ENCODE measurements around the gene AOC1. TPM values are rescaled to one million over a fixed set of nuclear protein-coding genes. Genes with fewer than 3 reads are reported as not detected.

The AOC1 gene
- total RNA-seq, 1 experiment from 2014 or later, result not detected

DNA sequence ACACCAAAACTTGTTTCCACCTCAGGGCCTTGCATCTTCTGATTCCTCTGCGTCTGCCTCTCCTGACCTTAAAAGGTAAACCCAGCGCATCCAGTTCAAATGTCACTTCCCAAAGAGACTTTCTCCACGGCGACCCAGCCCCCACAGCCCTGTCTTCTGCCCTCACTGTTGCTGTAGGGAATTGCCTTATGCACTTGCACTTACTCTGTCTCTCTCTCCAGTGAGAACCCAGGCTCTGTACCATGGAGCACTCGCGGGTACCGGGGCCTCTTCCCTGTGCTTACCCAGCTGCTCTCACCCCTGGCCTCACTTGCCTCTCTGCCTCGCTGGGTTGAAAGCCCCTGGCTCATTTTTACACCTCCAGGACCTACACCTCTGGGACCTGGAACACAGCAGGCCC is 48.4 kb downstream of the AOC1 start:
- intact Hi-C loops (cut with micrococcal nuclease; ENCODE audit: unreplicated experiment), result no loop called here
- Histone ChIP-seq H3K36me3 (ENCODE audit: insufficient read depth, low read length, poor library complexity, severe bottlenecking) (no peaks in the 10 kb centered on the region), H3K27ac (ENCODE audit: low read depth, low read length, poor library complexity, severe bottlenecking) (no peak overlapping the region), H3K4me3 (ENCODE audit: low read depth, low read length, poor library complexity, severe bottlenecking) (no peak overlapping the region), H3K27me3 (replicated peaks; ENCODE audit: insufficient read depth, low read depth, low read length, poor library complexity) (no peaks in the 10 kb centered on the region), H3K4me1 (ENCODE audit: insufficient read depth, low read length, poor library complexity, severe bottlenecking) (peaks cover 12% of the 10 kb centered on the region), H3K9me3 (ENCODE audit: low read depth, low read length, poor library complexity, severe bottlenecking) (no peaks in the 10 kb centered on the region)
- no peak for DNase-seq (ENCODE audit: low spot score)
- ChIA-PET POLR2A (ENCODE audit: low non-redundant PET) (no interaction called here), CTCF (no interaction called here)
- no peak for TF ChIP-seq EZH2 (IDR thresholded peaks at IDR 0.05; ENCODE audit: borderline replicate concordance, low read depth, low read length, poor library complexity, severe bottlenecking)
- no peak for TF ChIP-seq CTCF (conservative IDR thresholded peaks at IDR 0.05; ENCODE audit: low read depth, low read length)
- no TSS peak for BruUV-seq (replicated peaks)

- POLR2A ChIA-PET (ENCODE audit: low non-redundant PET), result no interaction called here
- H3K4me1 ChIP-seq (ENCODE audit: insufficient read depth, low read length, poor library complexity, severe bottlenecking), result peaks cover 12% of the 10 kb centered on the region
- H3K9me3 ChIP-seq (ENCODE audit: low read depth, low read length, poor library complexity, severe bottlenecking), result no peaks in the 10 kb centered on the region
- CTCF ChIA-PET, result interaction anchor here (0.6 kb wide), 1 partner anchor 186 kb away, joined by 3 read pairs; no protein-coding TSS in a partner anchor
- DNase-seq (ENCODE audit: low spot score), result no peak
- H3K27ac ChIP-seq (ENCODE audit: low read depth, low read length, poor library complexity, severe bottlenecking), result no peak overlapping the region
- peaks cover under 1% of the 10 kb centered on the region for H3K27me3 ChIP-seq (replicated peaks; ENCODE audit: insufficient read depth, low read depth, low read length, poor library complexity)
- H3K4me3 ChIP-seq (ENCODE audit: low read depth, low read length, poor library complexity, severe bottlenecking), result no peak overlapping the region
- TF ChIP-seq EZH2 (IDR thresholded peaks at IDR 0.05; ENCODE audit: borderline replicate concordance, low read depth, low read length, poor library complexity, severe bottlenecking) (no peak), CTCF (conservative IDR thresholded peaks at IDR 0.05; ENCODE audit: low read depth, low read length) (no peak)
- intact Hi-C loops (cut with micrococcal nuclease; ENCODE audit: unreplicated experiment), result no loop called here
- BruUV-seq (replicated peaks), result no TSS peak
- no peaks in the 10 kb centered on the region for H3K36me3 ChIP-seq (ENCODE audit: insufficient read depth, low read length, poor library complexity, severe bottlenecking)
These were observed 49.1 kb downstream of the AOC1 start for GRCh38 chr7:150901160-150902035.

DNA sequence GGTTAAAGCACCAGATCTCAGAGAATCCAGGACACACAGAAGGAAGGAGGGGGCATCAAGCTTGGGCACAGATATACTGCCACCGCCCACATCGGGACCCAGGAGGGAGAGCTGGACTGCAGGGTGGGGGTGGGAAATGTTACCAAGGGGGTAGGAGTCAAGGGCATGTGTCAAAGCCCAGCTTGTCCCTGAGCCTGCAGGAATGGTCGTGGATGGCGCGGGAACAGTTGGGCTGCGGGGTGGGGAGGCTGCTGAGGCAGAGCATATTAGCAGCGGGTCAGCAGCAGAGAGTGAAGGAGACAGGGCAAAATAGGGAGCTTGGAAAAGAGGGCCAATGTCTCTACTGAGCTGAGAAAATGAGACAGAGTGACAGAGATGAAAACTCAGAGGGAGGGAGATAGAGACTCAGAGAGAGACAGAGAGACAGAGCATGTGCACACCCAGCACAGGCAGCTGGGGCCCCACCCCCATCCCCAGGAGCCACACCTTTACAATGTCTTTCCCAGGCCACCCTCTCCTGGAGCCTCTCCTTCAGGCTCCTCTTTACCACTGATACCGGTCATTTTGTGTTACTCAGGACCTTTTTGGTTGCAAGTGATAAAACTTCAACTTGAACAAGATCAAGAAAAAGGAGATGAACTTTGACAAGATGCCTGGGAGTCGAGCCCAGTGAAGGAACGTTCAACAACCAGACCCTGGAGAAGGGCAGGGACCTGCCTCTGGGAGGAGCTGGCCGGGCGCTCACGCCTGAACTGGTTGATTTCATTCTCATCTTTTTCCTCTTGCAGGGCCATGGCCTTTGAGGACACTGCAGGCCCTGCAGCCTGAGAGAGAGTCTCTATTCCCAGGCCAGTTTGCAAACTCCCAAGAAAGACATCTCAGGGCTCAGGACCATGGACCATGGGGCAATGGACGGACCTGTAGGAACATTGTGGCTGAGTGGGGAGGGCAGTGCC is 50.0 kb downstream of the AOC1 start:
- TF ChIP-seq EZH2 (IDR thresholded peaks at IDR 0.05; ENCODE audit: borderline replicate concordance, low read depth, low read length, poor library complexity, severe bottlenecking) (no peak), CTCF (conservative IDR thresholded peaks at IDR 0.05; ENCODE audit: low read depth, low read length) (no peak)
- DNase-seq (ENCODE audit: low spot score), result no peak
- Histone ChIP-seq H3K27ac (ENCODE audit: low read depth, low read length, poor library complexity, severe bottlenecking) (no peak overlapping the region), H3K36me3 (ENCODE audit: insufficient read depth, low read length, poor library complexity, severe bottlenecking) (no peaks in the 10 kb centered on the region), H3K27me3 (replicated peaks; ENCODE audit: insufficient read depth, low read depth, low read length, poor library complexity) (peaks cover 8% of the 10 kb centered on the region), H3K4me3 (ENCODE audit: low read depth, low read length, poor library complexity, severe bottlenecking) (no peak overlapping the region), H3K9me3 (ENCODE audit: low read depth, low read length, poor library complexity, severe bottlenecking) (no peaks in the 10 kb centered on the region), H3K4me1 (ENCODE audit: insufficient read depth, low read length, poor library complexity, severe bottlenecking) (peaks cover 12% of the 10 kb centered on the region)
- ChIA-PET POLR2A (ENCODE audit: low non-redundant PET) (no interaction called here), CTCF (interaction anchor here (0.6 kb wide), 1 partner anchor 187 kb away, joined by 3 read pairs; no protein-coding TSS in a partner anchor)
- BruUV-seq (replicated peaks), result no TSS peak
- intact Hi-C loops (cut with micrococcal nuclease; ENCODE audit: unreplicated experiment), result no loop called here

All from A673 (cell line).